Spleen (tissue), 7 donors: ENCODE data around the gene POC5.

Experiments
- POLR2AphosphoS5 ChIP-seq, 3 donors: sonication (generic); formaldehyde crosslinking; IDR thresholded peaks; one replicate each; pipeline ENCODE4 v1.5.1; 2017; ENCODE audit warnings: antibody characterized with exemption in 3 of 3
- TF ChIP-seq, protein P1 (sequence below), 11 experiments: fragments of 200-600 bp in 7 of 11; fragments of 450-650 bp in 4 of 11; sonication (generic) in 4 of 11; IDR thresholded peaks in 8 of 11; conservative IDR thresholded peaks in 3 of 11; 1 replicate in 7 of 11; 2 replicates in 4 of 11; pipeline versions ENCODE4 v1.4.0 to v1.8.0; 2016 to 2021; ENCODE audit warnings: antibody characterized with exemption in 11 of 11, inconsistent platforms in 4 of 11, mild to moderate bottlenecking in 1 of 11
- donor health status: DM: no; HTN: no; CAD: no; lungs with moderate emphysema.
- donor health status: DM: no; HTN: no; CAD: no.
- donor health status: DM: no; HTN: no; CAD: no.

GRCh38 chr5:75734913-75735789 is 17.9 kb upstream of the POC5 start:
- no peak for TF ChIP-seq POLR2AphosphoS5 (IDR thresholded peaks at IDR 0.05)
- TF ChIP-seq, protein P1, sequence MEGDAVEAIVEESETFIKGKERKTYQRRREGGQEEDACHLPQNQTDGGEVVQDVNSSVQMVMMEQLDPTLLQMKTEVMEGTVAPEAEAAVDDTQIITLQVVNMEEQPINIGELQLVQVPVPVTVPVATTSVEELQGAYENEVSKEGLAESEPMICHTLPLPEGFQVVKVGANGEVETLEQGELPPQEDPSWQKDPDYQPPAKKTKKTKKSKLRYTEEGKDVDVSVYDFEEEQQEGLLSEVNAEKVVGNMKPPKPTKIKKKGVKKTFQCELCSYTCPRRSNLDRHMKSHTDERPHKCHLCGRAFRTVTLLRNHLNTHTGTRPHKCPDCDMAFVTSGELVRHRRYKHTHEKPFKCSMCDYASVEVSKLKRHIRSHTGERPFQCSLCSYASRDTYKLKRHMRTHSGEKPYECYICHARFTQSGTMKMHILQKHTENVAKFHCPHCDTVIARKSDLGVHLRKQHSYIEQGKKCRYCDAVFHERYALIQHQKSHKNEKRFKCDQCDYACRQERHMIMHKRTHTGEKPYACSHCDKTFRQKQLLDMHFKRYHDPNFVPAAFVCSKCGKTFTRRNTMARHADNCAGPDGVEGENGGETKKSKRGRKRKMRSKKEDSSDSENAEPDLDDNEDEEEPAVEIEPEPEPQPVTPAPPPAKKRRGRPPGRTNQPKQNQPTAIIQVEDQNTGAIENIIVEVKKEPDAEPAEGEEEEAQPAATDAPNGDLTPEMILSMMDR (IDR thresholded peaks at IDR 0.05 in 8 of 11, conservative IDR thresholded peaks at IDR 0.05 in 3 of 11) = peak in 7 of 11 experiments; percentile 22 to 54 (median 32)
